Brain pericyte (primary cell): ENCODE measurements around the gene SLC26A1.

ENCODE experiments used
- DNase-seq: peaks from one replicate; pipeline ENCODE4 v3.0.0-alpha.2; 2012; ENCODE audit warnings: low read depth, low spot score

SLC26A1 gene

DNA sequence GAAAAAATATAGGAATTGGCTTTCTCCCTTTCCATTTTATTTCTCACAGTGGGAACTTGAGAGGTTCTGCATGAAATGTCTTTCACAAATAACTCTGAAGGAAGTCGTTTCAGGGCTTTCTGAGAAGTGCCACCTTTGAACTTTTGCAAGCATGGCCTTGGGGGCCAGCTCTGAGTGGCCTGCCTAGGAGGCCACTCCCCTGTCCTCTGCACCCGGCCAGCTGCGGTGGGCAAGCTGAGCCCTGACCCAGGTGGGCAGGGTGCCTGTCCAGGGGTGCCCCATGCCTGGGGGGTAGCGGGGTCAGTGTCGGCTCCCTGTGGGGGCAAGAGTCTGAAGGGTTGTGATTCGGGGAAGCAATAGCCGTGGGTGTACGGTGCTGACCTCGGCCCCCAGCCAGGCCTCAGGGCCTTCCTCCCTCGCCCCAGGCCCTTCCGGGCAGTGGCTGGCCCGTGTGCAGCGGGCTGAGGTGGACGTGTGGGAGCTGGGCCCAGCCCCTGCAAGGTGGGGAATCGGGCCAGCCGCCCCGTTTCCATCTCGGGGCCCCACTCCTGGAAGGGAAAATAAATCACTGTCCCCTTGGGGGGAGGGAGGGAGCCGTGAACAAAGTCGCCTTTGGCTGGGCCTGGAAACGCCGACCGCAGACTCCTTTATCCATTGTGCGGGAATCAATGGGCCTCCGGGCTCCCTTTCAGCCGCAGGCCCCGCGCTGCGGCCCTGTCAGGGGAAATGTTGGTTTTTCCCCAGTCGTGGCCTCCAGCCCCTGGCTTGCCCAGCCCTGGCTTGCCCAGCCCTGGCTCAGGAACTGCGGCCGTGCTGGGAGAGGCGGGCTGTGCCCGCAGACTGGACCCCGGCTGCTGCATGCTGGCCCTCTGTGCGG, 21.3 kb upstream of the SLC26A1 start:
- no peak for DNase-seq

DNA sequence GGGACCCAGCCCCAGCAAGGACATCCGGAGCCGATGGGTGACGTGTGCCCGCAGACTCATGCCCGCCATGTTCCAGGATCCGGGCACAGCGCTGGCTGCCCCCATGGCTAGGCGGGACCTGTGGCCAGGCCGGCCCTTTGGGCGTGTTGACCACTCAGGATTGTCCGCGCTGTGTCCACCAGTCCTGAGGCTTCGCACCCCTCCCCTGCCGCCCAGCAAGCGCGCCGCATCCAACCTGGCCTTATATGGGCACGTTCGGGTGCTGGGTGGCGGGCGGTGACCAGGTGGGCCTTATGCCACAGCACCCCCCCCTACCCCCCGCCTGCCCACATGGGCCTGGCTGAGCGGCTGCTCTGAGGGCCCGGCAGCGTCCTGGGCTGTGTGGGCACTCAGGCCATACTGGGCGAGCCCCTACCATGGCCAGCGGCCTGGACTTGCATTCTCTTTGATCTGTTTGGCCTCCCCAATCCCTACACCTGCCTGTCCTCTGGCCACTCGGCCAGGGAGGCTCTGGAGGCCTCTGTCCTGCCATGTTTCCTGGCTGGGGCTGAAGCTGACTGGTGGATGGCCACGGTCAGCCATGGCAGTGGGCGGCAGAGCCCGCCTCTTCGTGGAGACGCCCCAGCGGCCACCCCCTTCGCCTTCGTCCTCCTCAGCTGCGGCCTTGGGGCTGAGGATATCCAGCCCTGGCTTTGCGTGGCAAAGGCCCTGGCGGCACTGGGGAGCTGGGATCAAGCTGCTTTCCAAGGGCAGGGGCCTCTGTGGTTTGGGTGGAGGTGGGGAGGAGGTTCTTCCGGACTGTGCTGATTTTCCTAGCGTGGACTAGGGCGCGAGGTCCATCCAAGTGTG, 20.2 kb upstream of the SLC26A1 start:
- no peak for DNase-seq

DNA sequence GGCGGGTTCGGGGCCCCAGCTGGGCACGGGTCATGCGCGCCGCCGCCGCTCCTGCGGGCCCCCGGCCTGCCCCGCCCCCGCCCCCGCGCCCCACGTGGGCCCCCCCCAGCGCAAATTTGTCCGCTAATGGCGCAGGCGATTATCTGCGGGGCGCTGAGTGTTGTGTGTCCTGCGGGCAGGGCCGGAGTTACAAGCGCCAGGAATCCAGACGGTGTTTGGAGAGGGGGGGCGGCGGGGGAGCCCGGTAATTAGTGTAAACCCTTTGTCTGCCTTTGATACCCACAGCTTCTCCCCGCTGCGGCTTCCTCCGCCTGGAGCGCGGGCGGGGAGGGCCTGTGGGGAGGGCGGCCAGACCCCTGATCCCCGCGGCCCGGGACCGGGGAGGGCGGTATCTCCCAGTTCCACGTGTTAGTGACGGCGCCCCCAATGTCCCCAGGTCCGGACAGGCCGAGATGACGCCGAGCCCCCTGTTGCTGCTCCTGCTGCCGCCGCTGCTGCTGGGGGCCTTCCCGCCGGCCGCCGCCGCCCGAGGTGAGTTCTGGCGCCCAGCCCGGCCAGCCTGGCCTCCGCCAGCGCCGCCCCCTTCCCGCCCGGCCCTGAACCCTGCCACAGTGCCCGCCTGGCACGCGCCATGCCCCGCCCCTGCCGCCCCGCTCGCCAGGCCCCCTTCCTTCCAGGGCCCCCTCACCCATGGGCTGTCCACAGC, 19.0 kb upstream of the SLC26A1 start:
- DNase-seq, result no peak

DNA sequence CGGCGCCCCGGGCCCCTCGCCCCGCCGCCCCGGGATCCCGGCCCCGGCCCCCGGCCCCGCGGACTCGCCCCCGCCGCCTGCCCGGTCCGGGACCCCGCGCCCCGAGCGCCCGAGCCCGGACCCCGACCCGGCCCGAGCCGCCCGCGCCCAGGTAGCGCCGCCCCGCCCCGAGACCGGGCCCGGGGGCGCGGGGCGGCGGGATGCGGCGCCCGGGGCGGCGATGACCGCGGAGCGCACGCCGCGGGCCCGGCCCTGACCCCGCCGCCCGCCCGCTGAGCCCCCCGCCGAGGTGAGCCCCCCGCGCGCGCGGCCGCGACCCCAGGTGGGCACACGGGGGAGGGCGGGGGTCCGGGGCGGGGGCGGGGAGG, 18.4 kb upstream of the SLC26A1 start:
- DNase-seq, result no peak

DNA sequence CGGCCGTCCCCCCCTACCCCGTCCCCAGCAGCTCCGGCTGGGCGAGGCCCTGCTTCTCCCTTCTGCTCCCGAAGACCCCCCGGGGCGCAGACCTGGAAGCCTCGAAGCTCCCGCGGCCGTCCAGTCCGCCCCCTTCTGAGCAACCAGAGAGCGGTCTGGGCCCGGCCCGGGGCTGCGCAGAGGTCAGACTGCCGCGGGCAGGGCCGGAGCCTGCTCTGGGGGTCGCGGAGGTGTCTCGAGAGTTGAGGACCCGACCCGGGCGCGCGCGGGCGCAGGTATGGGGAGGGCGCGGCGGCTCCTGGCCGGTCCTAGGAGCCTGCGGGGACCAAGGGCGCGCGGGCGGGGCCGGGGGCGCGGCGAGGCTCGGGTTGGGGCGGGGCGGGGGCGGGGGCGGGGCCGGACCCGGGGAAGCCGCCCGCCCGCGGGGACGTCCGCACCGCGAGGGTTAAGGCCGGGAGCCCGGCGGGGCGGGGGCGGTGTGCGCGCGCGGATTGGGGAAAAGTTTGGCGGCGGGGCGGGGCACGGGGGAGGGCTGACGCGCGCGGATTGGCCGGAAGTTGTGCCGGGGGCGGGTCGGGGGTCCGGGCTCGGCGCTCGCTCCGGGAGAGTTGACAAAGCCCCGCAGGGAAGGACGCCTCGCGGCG, 17.9 kb upstream of the SLC26A1 start, which contains the start of gene FGFRL1:
FGFRL1 (plus strand) TSS at position 605 of the 644 bp plus-strand sequence. CDS start 860 bp downstream, outside the sequence.
- DNase-seq, result no peak

DNA sequence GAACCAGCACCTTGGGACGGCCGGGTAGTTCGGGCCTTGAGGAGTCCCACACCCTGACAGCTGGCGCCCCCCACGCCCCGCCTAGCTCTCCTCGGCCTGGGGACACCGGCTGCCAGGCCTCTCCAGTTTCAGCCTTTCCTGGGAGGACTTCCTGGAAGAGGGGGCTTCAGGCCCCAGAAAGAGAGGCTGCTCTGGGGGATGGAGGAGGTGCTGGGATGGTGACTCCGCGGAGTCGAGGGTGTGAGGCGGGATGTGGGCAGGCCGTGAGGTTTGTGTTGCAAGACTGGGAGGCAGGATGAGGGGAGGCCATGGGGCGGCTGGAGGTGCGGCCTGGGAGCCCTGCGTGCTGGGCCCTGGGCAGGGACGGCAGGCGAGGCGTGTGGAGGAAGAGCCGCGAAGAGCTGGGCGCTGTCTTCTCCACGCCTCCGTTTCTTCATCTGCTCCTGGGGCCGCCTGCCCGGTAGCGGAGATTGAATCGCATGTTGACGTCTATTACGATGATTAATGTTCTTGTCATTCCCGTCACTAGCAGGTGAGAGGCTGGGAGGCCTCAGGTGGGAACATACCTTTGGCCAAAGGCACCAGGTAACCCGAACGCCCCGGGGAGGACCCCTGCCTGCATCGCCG, 17.3 kb upstream of the SLC26A1 start:
- peak; percentile 38 for DNase-seq

DNA sequence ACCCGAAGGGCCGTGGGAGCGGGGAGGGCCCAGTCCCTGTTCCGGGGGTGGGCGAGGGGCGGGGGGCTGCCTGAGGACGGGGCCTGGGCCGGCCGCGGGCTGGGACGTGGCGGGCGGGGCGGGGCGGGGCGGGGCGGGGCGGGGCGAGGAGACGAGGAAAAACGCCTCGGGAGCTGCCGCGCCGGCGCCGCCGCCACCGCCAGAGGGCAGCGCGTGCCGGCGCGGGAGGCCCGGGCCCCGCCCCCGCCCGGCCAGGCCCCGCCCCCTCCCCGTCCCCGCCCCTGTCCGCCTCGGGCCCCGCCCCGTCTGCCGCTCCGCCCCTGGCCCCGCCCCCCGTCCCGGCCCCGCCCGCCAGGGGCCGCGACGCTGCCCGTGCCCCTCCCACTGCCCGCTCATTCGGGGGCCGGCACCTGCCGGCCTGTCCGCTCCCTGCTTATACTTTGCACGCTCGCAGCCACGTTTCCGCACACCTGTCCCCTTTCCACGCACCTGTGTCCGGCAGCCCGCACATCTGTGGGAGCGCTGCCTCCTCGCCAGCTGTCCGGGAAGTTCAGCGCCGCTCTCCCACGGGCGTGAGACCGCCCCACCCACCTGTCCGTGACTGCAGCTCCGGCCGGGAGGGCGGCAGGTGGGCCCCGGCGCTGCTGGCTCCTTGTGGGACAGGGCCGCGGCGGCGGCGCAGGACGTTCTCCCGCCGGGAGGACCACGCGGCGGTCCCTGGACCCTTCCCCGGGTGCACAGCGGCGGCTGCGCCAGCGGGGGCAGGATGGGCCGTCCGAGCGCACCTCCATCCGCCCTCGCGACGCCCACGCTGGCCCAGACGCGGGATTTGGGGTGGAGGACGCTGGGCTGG, 16.6 kb upstream of the SLC26A1 start:
- no peak for DNase-seq

DNA sequence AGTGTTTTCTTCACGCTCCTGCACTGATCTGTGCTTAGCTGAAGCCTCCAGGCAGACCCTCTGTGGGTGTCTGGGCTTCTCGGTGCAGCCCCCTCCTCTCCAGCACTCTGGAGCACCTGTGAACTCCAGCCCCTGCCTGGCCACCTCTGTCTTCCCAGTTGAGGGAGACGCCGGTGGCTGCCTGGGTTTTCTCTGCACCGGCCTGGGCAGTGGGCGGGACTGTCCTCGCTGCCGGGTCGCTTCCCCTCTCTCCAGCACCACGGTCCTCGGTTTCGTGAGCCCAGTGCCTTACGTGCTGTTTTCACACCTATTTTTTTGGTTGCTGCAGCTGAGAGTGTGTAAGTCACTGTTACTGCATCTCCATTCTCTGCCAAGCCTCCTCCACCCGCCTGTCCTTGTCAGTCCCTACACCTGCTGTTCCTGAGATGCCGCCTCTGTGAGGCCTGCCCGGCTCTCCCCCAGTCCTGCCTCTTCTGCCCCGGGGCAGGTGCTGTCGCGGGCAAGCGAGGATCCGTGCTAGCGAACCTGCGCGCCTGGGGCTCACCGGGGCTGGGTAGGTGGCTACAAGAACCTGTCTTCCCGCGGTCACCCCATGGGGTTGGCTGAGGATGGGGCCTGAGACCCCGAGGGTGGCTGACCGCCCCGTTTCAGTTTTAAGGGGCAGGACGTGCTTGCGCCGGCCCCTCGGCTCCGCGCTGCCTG, 15.8 kb upstream of the SLC26A1 start:
- no peak for DNase-seq

DNA sequence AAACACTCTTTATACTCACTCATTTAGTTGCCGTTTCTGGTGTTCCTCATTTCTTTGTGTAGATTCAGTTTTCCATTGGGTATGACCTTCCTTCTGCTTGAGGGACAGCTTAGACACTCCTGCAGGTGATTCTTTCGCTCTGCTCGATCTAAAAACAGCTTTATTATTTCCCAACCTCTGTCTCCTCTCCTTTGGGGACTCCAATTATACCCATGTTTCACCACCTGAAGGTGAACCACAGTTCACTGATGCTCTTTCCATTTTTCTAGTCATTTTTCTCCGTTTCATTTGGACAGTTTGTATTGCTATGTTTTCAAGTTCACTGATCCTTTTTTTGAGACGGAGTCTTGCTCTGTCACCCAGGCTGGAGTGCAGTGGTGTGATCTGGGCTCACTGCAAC, 13.7 kb upstream of the SLC26A1 start:
- no peak for DNase-seq

DNA sequence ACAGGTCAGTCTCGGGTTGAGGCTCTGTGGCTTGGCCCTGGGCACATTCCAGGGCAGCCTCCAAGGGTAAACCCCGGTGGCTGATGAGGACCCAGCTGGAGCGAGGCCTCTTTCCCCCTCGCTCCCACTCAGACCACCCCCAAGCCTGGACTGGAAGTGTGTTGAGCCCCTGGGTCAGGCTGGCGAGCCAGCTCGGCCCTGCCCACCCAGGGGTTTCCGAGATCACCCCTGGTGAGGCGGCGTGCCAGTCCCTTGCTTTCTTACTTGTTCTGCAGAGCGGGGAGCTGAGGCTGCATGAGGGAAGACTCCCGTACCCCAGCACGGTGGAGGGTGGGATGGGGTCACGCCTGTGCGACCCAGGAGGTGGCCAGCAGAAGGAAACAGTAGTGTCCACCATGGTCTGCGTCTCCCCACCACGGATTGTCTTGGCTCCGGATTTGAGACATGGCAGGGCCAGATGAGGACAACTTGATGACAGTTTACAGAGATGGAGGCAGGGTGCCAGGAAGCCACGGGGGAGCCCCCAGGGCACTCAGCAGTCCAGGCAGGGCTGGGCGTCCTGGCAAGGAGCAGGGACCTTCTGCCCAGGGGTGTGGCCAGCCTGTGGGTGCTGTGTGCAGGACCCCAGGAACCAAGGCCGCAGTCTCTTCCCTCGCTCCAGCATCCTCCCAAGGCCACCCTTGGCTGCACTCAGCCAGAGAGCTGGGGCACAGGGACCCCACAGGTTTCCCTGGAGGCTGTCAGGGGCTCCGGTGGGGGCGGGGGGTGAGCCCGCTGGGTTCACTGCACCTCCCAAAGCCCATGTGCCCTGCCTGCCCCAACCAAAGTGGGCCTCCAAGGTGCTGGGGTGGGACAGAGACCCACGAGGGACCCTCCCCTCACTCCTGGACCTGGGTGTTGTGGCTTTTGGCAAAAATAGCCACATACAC, 11.6 kb upstream of the SLC26A1 start:
- no peak for DNase-seq

DNA sequence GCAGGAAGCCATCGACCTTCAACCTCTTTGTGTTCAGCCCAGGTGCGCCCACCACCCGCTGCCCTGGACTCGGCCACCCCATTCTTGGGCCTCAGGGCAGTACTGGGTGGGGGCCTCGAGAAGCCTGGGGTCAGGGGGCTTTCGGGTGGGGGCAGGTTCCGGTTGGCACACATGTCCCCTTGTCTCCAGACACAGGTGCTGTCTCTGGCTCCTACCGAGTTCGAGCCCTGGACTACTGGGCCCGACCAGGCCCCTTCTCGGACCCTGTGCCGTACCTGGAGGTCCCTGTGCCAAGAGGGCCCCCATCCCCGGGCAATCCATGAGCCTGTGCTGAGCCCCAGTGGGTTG, 10.8 kb upstream of the SLC26A1 start:
- no peak for DNase-seq

DNA sequence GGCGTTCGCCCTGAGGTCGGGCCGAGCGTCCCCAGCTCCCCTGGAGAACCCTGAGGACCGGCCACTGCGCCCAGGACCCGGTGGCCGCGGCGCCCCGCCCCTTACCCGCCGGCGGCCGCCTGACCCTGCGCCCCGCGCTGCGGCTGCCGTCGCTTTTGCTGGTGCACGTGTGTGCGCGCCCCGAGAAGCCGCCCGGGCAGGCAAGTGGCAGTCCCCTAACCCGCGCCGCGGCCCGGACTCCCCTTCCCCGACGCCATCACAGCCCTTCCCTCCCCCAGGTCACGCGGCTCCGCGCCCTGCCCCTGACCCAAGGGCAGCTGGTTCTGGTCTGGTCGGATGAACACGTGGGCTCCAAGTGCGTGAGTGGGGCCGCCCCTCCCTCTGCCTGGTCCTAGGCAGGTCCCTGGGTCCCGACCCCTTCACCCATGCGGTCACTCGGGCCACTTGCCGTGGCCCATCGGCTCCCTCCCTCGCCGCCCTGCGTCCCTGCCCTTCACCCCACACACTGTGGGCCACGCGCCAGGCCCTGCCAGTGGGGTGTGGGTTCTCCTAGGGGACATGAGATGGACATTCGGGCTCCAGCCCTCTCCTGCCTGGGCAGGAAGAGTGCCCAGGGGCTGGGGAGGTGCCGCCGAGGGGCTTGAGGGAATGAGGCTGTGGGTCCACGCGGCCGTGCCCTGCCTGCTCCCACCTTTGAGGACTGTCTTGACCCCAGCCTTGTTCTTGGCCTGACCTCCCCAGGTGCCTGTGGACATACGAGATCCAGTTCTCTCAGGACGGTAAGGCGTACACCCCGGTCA, 10.3 kb upstream of the SLC26A1 start:
- no peak for DNase-seq

DNA sequence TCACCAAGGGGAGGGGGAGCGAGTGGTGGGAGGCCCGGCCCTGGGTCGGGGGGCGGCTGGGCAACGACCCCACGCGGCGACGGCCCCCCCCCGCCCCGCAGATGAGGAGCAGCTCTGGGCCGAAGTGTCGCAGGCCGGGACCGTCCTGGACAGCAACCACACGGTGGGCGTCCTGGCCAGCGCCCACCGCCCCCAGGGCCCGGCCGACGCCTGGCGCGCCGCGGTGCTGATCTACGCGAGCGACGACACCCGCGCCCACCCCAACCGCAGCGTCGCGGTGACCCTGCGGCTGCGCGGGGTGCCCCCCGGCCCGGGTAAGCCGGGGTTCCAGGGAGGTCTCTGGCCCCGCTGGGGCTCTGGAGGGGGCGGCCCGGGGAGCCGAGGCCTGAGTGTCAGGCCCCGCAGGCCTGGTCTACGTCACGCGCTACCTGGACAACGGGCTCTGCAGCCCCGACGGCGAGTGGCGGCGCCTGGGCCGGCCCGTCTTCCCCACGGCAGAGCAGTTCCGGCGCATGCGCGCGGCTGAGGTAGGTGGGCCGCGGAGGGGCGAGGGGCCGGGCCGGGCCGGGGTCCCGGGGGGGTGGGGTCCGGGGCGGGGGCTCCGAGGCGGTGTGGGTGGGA, 9.5 kb upstream of the SLC26A1 start:
- DNase-seq, result no peak

DNA sequence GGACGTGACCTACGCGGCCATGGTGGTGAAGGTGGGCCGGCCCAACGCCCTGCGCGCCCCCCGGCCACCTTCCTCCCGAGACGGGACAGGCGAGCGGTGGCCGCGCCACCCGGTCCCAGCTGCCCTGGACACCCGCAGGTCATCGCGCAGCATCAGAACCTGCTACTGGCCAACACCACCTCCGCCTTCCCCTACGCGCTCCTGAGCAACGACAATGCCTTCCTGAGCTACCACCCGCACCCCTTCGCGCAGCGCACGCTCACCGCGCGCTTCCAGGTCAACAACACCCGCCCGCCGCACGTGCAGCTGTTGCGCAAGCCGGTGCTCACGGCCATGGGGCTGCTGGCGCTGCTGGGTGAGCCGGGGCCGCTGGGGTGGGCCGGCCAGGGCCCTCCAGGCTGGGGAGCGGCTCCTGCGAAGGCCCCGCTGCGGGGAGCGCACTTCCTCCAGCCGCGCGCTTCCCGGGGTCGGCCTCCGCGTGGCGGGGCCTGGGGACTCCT, 9.0 kb upstream of the SLC26A1 start:
- DNase-seq, result no peak

DNA sequence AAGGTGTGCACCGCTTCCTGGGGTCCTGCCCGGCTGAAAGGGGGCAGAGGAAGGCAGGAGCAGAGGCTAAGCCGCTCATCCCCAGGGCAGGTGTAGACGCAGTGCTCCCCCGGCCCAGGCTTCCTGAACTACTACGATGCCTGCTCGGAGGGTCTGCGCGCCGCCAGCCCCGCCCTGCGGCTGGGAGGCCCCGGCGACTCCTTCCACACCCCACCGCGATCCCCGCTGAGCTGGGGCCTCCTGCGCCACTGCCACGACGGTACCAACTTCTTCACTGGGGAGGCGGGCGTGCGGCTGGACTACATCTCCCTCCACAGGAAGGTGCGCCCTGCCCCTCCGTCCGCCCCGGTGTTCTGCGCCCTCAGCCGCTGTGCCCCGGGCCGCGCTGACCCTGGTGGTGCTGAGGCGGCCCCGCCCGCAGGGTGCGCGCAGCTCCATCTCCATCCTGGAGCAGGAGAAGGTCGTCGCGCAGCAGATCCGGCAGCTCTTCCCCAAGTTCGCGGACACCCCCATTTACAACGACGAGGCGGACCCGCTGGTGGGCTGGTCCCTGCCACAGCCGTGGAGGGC, 8.4 kb upstream of the SLC26A1 start:
- DNase-seq, result no peak

DNA sequence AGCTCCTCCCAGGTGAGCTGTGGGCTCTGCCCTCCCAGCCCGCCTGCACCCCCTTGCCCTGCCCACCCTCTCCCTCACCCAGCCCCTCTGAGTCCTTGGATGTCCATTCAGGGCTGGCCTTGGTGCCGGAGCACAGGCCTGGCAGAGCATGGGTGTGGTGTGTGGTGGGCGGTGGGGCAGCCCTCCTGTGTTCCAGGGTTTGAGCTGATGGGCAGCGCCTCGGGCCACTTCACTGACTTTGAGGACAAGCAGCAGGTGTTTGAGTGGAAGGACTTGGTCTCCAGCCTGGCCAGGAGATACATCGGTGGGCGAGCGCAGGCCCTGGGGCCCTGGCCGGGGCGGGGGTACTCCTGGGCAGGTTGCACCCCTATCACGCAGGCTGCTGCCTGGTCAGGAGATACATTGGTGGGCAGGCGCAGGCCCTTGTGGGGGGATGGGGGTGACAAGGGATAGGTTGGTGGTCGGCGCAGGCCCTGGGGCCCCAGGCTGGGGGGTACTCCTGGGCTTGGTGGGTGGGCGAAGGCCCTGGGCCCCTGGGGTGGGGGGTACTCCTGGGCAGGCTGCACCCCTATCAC, 7.6 kb upstream of the SLC26A1 start:
- DNase-seq, result no peak
